HCT116 (cell line): ENCODE results near the gene FAM120A. TPM values are rescaled to one million over a fixed set of nuclear protein-coding genes. Genes with fewer than 3 reads are reported as not detected.

Experiments used
- ATAC-seq: fragments of 200-7000 bp; cut with Tn5 transposase; 2 replicates; pipeline ENCODE4 v1.9.1; 2020; ENCODE audit warnings: mild to moderate bottlenecking, moderate library complexity
- BruUV-seq: library from RNA; stranded (reverse); fragments of 400-500 nt; replicated peaks from 2 replicates; lab custom pipeline; 2021; lab: Mats Ljungman, UMichigan
- CTCF ChIA-PET: fragments of 300-600 bp; sonication (Branson Sonifier 250); formaldehyde crosslinking; loops from one replicate; lab custom pipeline; 2021; ENCODE audit warnings: antibody characterized with exemption; lab: Charles Lee
- POLR2A ChIA-PET: fragments of 300-600, 350-600 bp; sonication (Branson Sonifier 250); formaldehyde crosslinking; loops from one replicate; lab custom pipeline; 2021; ENCODE audit warnings: antibody characterized with exemption; lab: Charles Lee
- RAD21 ChIA-PET, 2 experiments: fragments of 300-600 bp; sonication (Branson Sonifier 250); formaldehyde crosslinking; loops; one replicate each; lab custom pipeline; 2023; ENCODE audit warnings: low total read pairs in 2 of 2; ENCODE audit not compliant: uncharacterized antibody in 2 of 2, unreplicated experiment in 2 of 2, low non-redundant PET in 1 of 2; lab: Charles Lee
- DNase-seq: peaks from one replicate; pipeline ENCODE4 v3.0.0-alpha.2; 2010; ENCODE audit warnings: low read depth, low spot score
- H2AFZ ChIP-seq: fragments of 200-600 bp; shearing (Covaris generic), sonication (generic); 2 replicates; pipeline ENCODE4 v1.6.1; 2017; ENCODE audit warnings: low read depth, mixed run types, mixed read lengths, antibody characterized with exemption, low read length; ENCODE audit not compliant: poor library complexity, severe bottlenecking
- H3K27ac ChIP-seq: 2 replicates; pipeline ENCODE4 v1.5.1; 2012; ENCODE audit warnings: low read depth, low read length
- H3K27me3 ChIP-seq: fragments of 200-600 bp; sonication (generic); 2 replicates; pipeline ENCODE4 v1.6.1; 2016; ENCODE audit warnings: mixed run types, low read length, mixed read lengths; ENCODE audit not compliant: insufficient read depth
- H3K36me3 ChIP-seq, 2 experiments: fragments of 200-500 bp in 1 of 2; fragments of 200-600 bp in 1 of 2; sonication (Bioruptor generic) in 1 of 2; sonication (generic) in 1 of 2; 2 replicates each; pipeline versions ENCODE4 v1.5.1 to v1.6.1; 2014 to 2016; ENCODE audit warnings: low read length in 2 of 2, inconsistent platforms in 1 of 2, mixed read lengths in 1 of 2, mixed run types in 1 of 2; ENCODE audit not compliant: insufficient read depth in 2 of 2, control insufficient read depth in 1 of 2
- H3K4me1 ChIP-seq, 2 experiments: fragments of 200-600 bp in 1 of 2; sonication (generic) in 1 of 2; 2 replicates each; pipeline versions ENCODE4 v1.5.1 to v1.6.1; 2012 to 2017; ENCODE audit warnings: low read length in 2 of 2, inconsistent platforms in 1 of 2, mild to moderate bottlenecking in 1 of 2, mixed read lengths in 1 of 2, mixed run types in 1 of 2, moderate library complexity in 1 of 2; ENCODE audit not compliant: insufficient read depth in 2 of 2, control insufficient read depth in 1 of 2
- H3K4me2 ChIP-seq: fragments of 200-600 bp; sonication (generic); 2 replicates; pipeline ENCODE4 v1.6.1; 2017; ENCODE audit warnings: mixed run types, low read length, mixed read lengths
- H3K4me3 ChIP-seq, 2 experiments: fragments of 200-600 bp in 1 of 2; sonication (generic) in 1 of 2; replicated peaks in 1 of 2; 2 replicates each; pipeline ENCODE4 v1.5.1; 2011 to 2016; ENCODE audit warnings: low read length in 2 of 2, control low read depth in 1 of 2, low read depth in 1 of 2, mild to moderate bottlenecking in 1 of 2, mixed read lengths in 1 of 2, mixed run types in 1 of 2
- H3K79me2 ChIP-seq: fragments of 200-600 bp; sonication (generic); 2 replicates; pipeline ENCODE4 v1.6.1; 2017; ENCODE audit warnings: mild to moderate bottlenecking, mixed run types, low read length, moderate library complexity, mixed read lengths; ENCODE audit not compliant: insufficient read depth
- H3K9ac ChIP-seq: fragments of 200-600 bp; sonication (generic); 2 replicates; pipeline ENCODE4 v1.6.1; 2016; ENCODE audit warnings: low read length, mixed read lengths
- H3K9me2 ChIP-seq: fragments of 200-600 bp; sonication (generic), shearing (Covaris generic); 2 replicates; pipeline ENCODE4 v1.6.1; 2017; ENCODE audit warnings: mixed run types, mild to moderate bottlenecking, moderate library complexity; ENCODE audit not compliant: insufficient read depth
- H3K9me3 ChIP-seq, 2 experiments: fragments of 200-500 bp in 1 of 2; fragments of 200-600 bp in 1 of 2; sonication (Bioruptor generic) in 1 of 2; sonication (generic) in 1 of 2; 2 replicates each; pipeline ENCODE4 v1.6.1; 2014 to 2017; ENCODE audit warnings: low read length in 2 of 2, mixed read lengths in 2 of 2, inconsistent platforms in 1 of 2, low read depth in 1 of 2, mild to moderate bottlenecking in 1 of 2, mixed run types in 1 of 2, moderate library complexity in 1 of 2; ENCODE audit not compliant: control insufficient read depth in 1 of 2, insufficient read depth in 1 of 2
- H4K20me1 ChIP-seq: fragments of 200-600 bp; sonication (generic), shearing (Covaris generic); 2 replicates; pipeline ENCODE4 v1.6.1; 2017; ENCODE audit warnings: mixed run types, mild to moderate bottlenecking, moderate library complexity; ENCODE audit not compliant: insufficient read depth
- ATF3 ChIP-seq: IDR thresholded peaks from 2 replicates; pipeline ENCODE4 v1.6.1; 2012
- CTCF ChIP-seq, 3 experiments: fragments of 200-600 bp in 1 of 3; sonication (generic) in 1 of 3; IDR thresholded peaks in 2 of 3; conservative IDR thresholded peaks in 1 of 3; 2 replicates each; pipeline ENCODE4 v1.5.1; 2012 to 2017; ENCODE audit warnings: low read depth in 2 of 3, low read length in 2 of 3, antibody characterized with exemption in 1 of 3, borderline replicate concordance in 1 of 3, control low read depth in 1 of 3, mild to moderate bottlenecking in 1 of 3, mixed read lengths in 1 of 3, mixed run types in 1 of 3, moderate library complexity in 1 of 3; ENCODE audit not compliant: insufficient read depth in 1 of 3
- EGR1 ChIP-seq: IDR thresholded peaks from 2 replicates; pipeline ENCODE4 v1.6.1; 2012; ENCODE audit warnings: low read depth
- ELF1 ChIP-seq: IDR thresholded peaks from 2 replicates; pipeline ENCODE4 v1.6.1; 2012; ENCODE audit warnings: low read depth, borderline replicate concordance
- EZH2 ChIP-seq: fragments of 200-600 bp; sonication (generic); IDR thresholded peaks from 2 replicates; pipeline ENCODE4 v1.6.1; 2017; ENCODE audit warnings: antibody characterized with exemption, mixed run types
- EZH2phosphoT487 ChIP-seq: fragments of 200-600 bp; IDR thresholded peaks from 2 replicates; pipeline ENCODE4 v1.6.1; 2018; ENCODE audit warnings: antibody characterized with exemption, borderline replicate concordance
- FOSL1 ChIP-seq: IDR thresholded peaks from 2 replicates; pipeline ENCODE4 v1.6.1; 2012; ENCODE audit warnings: low read depth
- ZNF274 ChIP-seq: fragments of 200-500 bp; sonication (Bioruptor generic); IDR thresholded peaks from 2 replicates; pipeline ENCODE4 v1.6.1; 2014; ENCODE audit warnings: mild to moderate bottlenecking, low read depth, low read length, inconsistent platforms
- intact Hi-C: fragments of 100-400 bp; cut with micrococcal nuclease; formaldehyde crosslinking; loops from 2 replicates; pipeline ENCODE4 v1.10.0; 2022
- total RNA-seq: library from RNA; stranded (reverse); gene quantifications from one replicate; pipeline ENCODE4 v1.2.1, GENCODE V29; 2021; ENCODE audit not compliant: unreplicated experiment
- TF ChIP-seq, protein P1 (sequence below): IDR thresholded peaks from 2 replicates; pipeline ENCODE4 v1.6.1; 2012
- TF ChIP-seq, protein P2 (sequence below): IDR thresholded peaks from 2 replicates; pipeline ENCODE4 v1.6.1; 2012; ENCODE audit warnings: low read depth

The FAM120A gene
- total RNA-seq, 1 experiment from 2014 or later, result 122 TPM

GRCh38 chr9:93491593-93492232 lies 40.2 kb downstream of the FAM120A start:
- CTCF ChIA-PET, result no interaction called here
- H2AFZ ChIP-seq, result no peak overlapping the region
- intact Hi-C loops, result no loop called here
- ATAC-seq, result no peak
- BruUV-seq, result no TSS peak
- no peak overlapping the region for H3K4me3 ChIP-seq
- RAD21 ChIA-PET, result no interaction called here
- peaks cover 4 to 12% of the 10 kb centered on the region in 2 experiments; a peak in 3 of 4 replicates for H3K36me3 ChIP-seq
- TF ChIP-seq EZH2 (no peak), ATF3 (no peak), CTCF (IDR thresholded peaks at IDR 0.05 in 2 of 3, conservative IDR thresholded peaks at IDR 0.05 in 1 of 3; ENCODE audit: borderline replicate concordance in 1 of 3, insufficient read depth in 1 of 3, low read depth in 2 of 3, low read length in 2 of 3) (no peak), EGR1 (no peak), EZH2phosphoT487 (no peak), ZNF274 (no peak), FOSL1 (no peak), ELF1 (no peak)
- TF ChIP-seq, protein P1, sequence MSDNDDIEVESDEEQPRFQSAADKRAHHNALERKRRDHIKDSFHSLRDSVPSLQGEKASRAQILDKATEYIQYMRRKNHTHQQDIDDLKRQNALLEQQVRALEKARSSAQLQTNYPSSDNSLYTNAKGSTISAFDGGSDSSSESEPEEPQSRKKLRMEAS, result no peak
- TF ChIP-seq, protein P2, sequence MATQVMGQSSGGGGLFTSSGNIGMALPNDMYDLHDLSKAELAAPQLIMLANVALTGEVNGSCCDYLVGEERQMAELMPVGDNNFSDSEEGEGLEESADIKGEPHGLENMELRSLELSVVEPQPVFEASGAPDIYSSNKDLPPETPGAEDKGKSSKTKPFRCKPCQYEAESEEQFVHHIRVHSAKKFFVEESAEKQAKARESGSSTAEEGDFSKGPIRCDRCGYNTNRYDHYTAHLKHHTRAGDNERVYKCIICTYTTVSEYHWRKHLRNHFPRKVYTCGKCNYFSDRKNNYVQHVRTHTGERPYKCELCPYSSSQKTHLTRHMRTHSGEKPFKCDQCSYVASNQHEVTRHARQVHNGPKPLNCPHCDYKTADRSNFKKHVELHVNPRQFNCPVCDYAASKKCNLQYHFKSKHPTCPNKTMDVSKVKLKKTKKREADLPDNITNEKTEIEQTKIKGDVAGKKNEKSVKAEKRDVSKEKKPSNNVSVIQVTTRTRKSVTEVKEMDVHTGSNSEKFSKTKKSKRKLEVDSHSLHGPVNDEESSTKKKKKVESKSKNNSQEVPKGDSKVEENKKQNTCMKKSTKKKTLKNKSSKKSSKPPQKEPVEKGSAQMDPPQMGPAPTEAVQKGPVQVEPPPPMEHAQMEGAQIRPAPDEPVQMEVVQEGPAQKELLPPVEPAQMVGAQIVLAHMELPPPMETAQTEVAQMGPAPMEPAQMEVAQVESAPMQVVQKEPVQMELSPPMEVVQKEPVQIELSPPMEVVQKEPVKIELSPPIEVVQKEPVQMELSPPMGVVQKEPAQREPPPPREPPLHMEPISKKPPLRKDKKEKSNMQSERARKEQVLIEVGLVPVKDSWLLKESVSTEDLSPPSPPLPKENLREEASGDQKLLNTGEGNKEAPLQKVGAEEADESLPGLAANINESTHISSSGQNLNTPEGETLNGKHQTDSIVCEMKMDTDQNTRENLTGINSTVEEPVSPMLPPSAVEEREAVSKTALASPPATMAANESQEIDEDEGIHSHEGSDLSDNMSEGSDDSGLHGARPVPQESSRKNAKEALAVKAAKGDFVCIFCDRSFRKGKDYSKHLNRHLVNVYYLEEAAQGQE, result no peak
- no peaks in the 10 kb centered on the region for H4K20me1 ChIP-seq
- no peaks in the 10 kb centered on the region for H3K9me3 ChIP-seq
- no peak overlapping the region for H3K9ac ChIP-seq
- H3K4me1 ChIP-seq, result no peaks in the 10 kb centered on the region
- POLR2A ChIA-PET, result no interaction called here
- no peak for DNase-seq
- H3K79me2 ChIP-seq, result peaks cover 99% of the 10 kb centered on the region
- H3K9me2 ChIP-seq, result no peaks in the 10 kb centered on the region
- H3K27ac ChIP-seq, result no peak overlapping the region
- H3K27me3 ChIP-seq, result no peaks in the 10 kb centered on the region
- no peak overlapping the region for H3K4me2 ChIP-seq
